Measurements from ENCODE around the gene GTF2H1.
A peak's percentile ranks its signal among the peaks of the same experiment; 100 is the strongest.
"Not testable (repeated sequence)": the region's sequence is repeated elsewhere in the genome, so short reads cannot be mapped to it uniquely, and the experiment has no call there.

Gene GTF2H1

GRCh38 chr11:18404062-18404461 lies 81.7 kb downstream of the GTF2H1 start:
- Histone ChIP-seq H3K9me3 (replicated peaks; ENCODE audit: low read length) (no peaks in the 10 kb centered on the region), H3K9ac (ENCODE audit: low read depth, low read length) (no peak overlapping the region), H3K27me3 (ENCODE audit: control insufficient read depth, insufficient read depth, low read length) (no peaks in the 10 kb centered on the region), H3K4me1 (ENCODE audit: control insufficient read depth, insufficient read depth, low read length) (peaks cover 8% of the 10 kb centered on the region), H3K4me2 (ENCODE audit: low read length) (no peak overlapping the region), H3K36me3 (ENCODE audit: insufficient read depth, low read length) (peaks cover 85% of the 10 kb centered on the region), H3K4me3 (ENCODE audit: low read length) (no peak overlapping the region)

GRCh38 chr11:18407400-18407799 lies 85.0 kb downstream of the GTF2H1 start:
- H3K36me3 ChIP-seq (ENCODE audit: insufficient read depth, low read length) = peaks cover 57% of the 10 kb centered on the region

GRCh38 chr11:18408558-18409291 lies 86.4 kb downstream of the GTF2H1 start:
- H3K4me2 ChIP-seq (ENCODE audit: low read length) = no peak overlapping the region
- H3K9me3 ChIP-seq (replicated peaks; ENCODE audit: low read length) = no peaks in the 10 kb centered on the region
- H3K36me3 ChIP-seq (ENCODE audit: insufficient read depth, low read length) = peaks cover 44% of the 10 kb centered on the region
- peaks cover 12% of the 10 kb centered on the region for H3K4me1 ChIP-seq (ENCODE audit: control insufficient read depth, insufficient read depth, low read length)
- no peak overlapping the region for H3K9ac ChIP-seq (ENCODE audit: low read depth, low read length)
- no peak overlapping the region for H3K4me3 ChIP-seq (ENCODE audit: low read length)
- H3K27me3 ChIP-seq (ENCODE audit: control insufficient read depth, insufficient read depth, low read length) = no peaks in the 10 kb centered on the region

More at GRCh38 chr11:18407400-18407799, 85.0 kb downstream of the GTF2H1 start:
- H3K27me3 ChIP-seq (ENCODE audit: control insufficient read depth, insufficient read depth, low read length); H3K4me3 ChIP-seq (ENCODE audit: low read length); H3K9ac ChIP-seq (ENCODE audit: low read depth, low read length); H3K4me2 ChIP-seq (ENCODE audit: low read length); H3K9me3 ChIP-seq (replicated peaks; ENCODE audit: low read length): not testable (repeated sequence)
- peaks cover 12% of the 10 kb centered on the region for H3K4me1 ChIP-seq (ENCODE audit: control insufficient read depth, insufficient read depth, low read length)

- H3K4me1 ChIP-seq (ENCODE audit: control insufficient read depth, insufficient read depth, low read length) = peaks cover 5% of the 10 kb centered on the region
- no peak overlapping the region for H3K9ac ChIP-seq (ENCODE audit: low read depth, low read length)
- no peaks in the 10 kb centered on the region for H3K36me3 ChIP-seq (ENCODE audit: insufficient read depth, low read length)
Observed at GRCh38 chr11:18416459-18416858, 94.1 kb downstream of the GTF2H1 start.

More at GRCh38 chr11:18416459-18416858, 94.1 kb downstream of the GTF2H1 start:
- H3K9me3 ChIP-seq (replicated peaks; ENCODE audit: low read length) = no peaks in the 10 kb centered on the region
- no peak overlapping the region for H3K4me3 ChIP-seq (ENCODE audit: low read length)
- no peak overlapping the region for H3K4me2 ChIP-seq (ENCODE audit: low read length)
- H3K27me3 ChIP-seq (ENCODE audit: control insufficient read depth, insufficient read depth, low read length) = no peaks in the 10 kb centered on the region

Small RNA genes within 50 kb of the gene (small RNA-seq; reads per million reads assigned to genes)
- 0.70 reads per million, percentile 8 among the genes with 10 or more reads in this experiment for gene MIR3159
